HepG2 (cell line): ENCODE results near the gene MX2. TPM values are rescaled to one million over a fixed set of nuclear protein-coding genes. Genes with fewer than 3 reads are reported as not detected.

Experiments used
- ATAC-seq: fragments of 200-7000 bp; cut with Tn5 transposase; 3 replicates; pipeline ENCODE4 v1.9.1; 2020; ENCODE audit warnings: mild to moderate bottlenecking, moderate library complexity
- BruUV-seq: library from RNA; stranded (reverse); fragments of 400-500 nt; replicated peaks from 2 replicates; lab custom pipeline; 2021; lab: Mats Ljungman, UMichigan
- CTCF ChIA-PET: fragments of 300-600 bp; formaldehyde crosslinking; extraction: SDS; loops from one replicate; lab custom pipeline; 2021; ENCODE audit warnings: low total read pairs, inconsistent platforms, low intra/inter-chr PET ratio; lab: Yijun Ruan, JAX
- POLR2A ChIA-PET: fragments of 350-600 bp; sonication (Branson Sonifier 250); formaldehyde crosslinking; loops from one replicate; lab custom pipeline; 2020; ENCODE audit warnings: antibody characterized with exemption, inconsistent platforms; lab: Yijun Ruan, JAX
- DNase-seq: peaks from one replicate; pipeline ENCODE4 v3.0.0-alpha.2; 2015; ENCODE audit warnings: low spot score
- FAIRE-seq: peaks from 3 replicates; lab custom pipeline; 2011; peaks lifted over from hg19 to GRCh38; lab: Jason Lieb, UNC
- H2AFZ ChIP-seq: one replicate; pipeline ENCODE4 v1.6.1; 2011; ENCODE audit warnings: low read length, inconsistent platforms
- H3K27ac ChIP-seq: fragments of 300-600 bp; 3 replicates; pipeline ENCODE4 v1.8.0; 2011; ENCODE audit warnings: mixed run types, mild to moderate bottlenecking, mixed read lengths, low read length, inconsistent platforms; ENCODE audit not compliant: insufficient read depth; ENCODE audit errors: extremely low read length
- H3K27me3 ChIP-seq, 2 experiments: fragments of 200-600 bp in 1 of 2; 2 replicates in 1 of 2; 3 replicates in 1 of 2; pipeline versions ENCODE4 v1.6.0 to v1.8.0; 2011; ENCODE audit warnings: low read length in 2 of 2, mild to moderate bottlenecking in 2 of 2, moderate library complexity in 2 of 2, inconsistent platforms in 1 of 2; ENCODE audit not compliant: insufficient read depth in 2 of 2, control insufficient read depth in 1 of 2
- H3K36me3 ChIP-seq, 2 experiments: fragments of 200-600 bp in 1 of 2; replicated peaks in 1 of 2; 2 replicates in 1 of 2; 3 replicates in 1 of 2; pipeline versions ENCODE4 v1.5.1 to v1.8.0; 2011; ENCODE audit warnings: low read length in 2 of 2, inconsistent platforms in 1 of 2; ENCODE audit not compliant: insufficient read depth in 2 of 2, control insufficient read depth in 1 of 2
- H3K4me1 ChIP-seq: 2 replicates; pipeline ENCODE4 v1.5.1; 2012; ENCODE audit warnings: low read length, inconsistent platforms; ENCODE audit not compliant: insufficient read depth
- H3K4me2 ChIP-seq: 2 replicates; pipeline ENCODE4 v1.6.0; 2011; ENCODE audit warnings: low read depth, low read length, inconsistent platforms
- H3K4me3 ChIP-seq, 3 experiments: fragments of 200-600 bp in 1 of 3; sonication (generic), shearing (Covaris generic) in 1 of 3; replicated peaks in 1 of 3; 2 replicates each; pipeline ENCODE4 v1.5.1; 2011 to 2016; ENCODE audit warnings: low read length in 3 of 3, inconsistent platforms in 2 of 3, low read depth in 2 of 3, mild to moderate bottlenecking in 2 of 3, control low read depth in 1 of 3, mixed read lengths in 1 of 3; ENCODE audit not compliant: insufficient read depth in 1 of 3
- H3K79me2 ChIP-seq: one replicate; pipeline ENCODE4 v1.6.1; 2011; ENCODE audit warnings: low read length, inconsistent platforms; ENCODE audit not compliant: insufficient read depth
- H3K9ac ChIP-seq: 2 replicates; pipeline ENCODE4 v1.6.0; 2011; ENCODE audit warnings: mild to moderate bottlenecking, low read depth, low read length, inconsistent platforms; ENCODE audit not compliant: insufficient read depth
- H3K9me3 ChIP-seq: 2 replicates; pipeline ENCODE4 v1.5.1; 2012; ENCODE audit warnings: mild to moderate bottlenecking, low read length
- H4K20me1 ChIP-seq: 2 replicates; pipeline ENCODE4 v1.6.0; 2011; ENCODE audit warnings: inconsistent platforms, mild to moderate bottlenecking, low read length, moderate library complexity; ENCODE audit not compliant: insufficient read depth
- AKNA ChIP-seq: sonication (generic); formaldehyde crosslinking; IDR thresholded peaks from 2 replicates; pipeline ENCODE4 v1.4.0; 2020; ENCODE audit warnings: missing genetic modification reagents, borderline replicate concordance
- BRD4 ChIP-seq: sonication (generic); formaldehyde crosslinking; IDR thresholded peaks from 2 replicates; pipeline ENCODE4 v1.4.0; 2020; ENCODE audit warnings: missing genetic modification reagents
- CBX1 ChIP-seq: IDR thresholded peaks from one replicate; pipeline ENCODE4 v1.6.1; 2016; ENCODE audit warnings: antibody characterized with exemption, low read depth
- ETV6 ChIP-seq: sonication (generic); formaldehyde crosslinking; conservative IDR thresholded peaks from 2 replicates; pipeline ENCODE4 v1.4.0; 2020; ENCODE audit warnings: missing genetic modification reagents
- FIP1L1 ChIP-seq: fragments of 200-400 bp; formaldehyde crosslinking; IDR thresholded peaks from 2 replicates; pipeline ENCODE4 v1.6.1; 2018; ENCODE audit warnings: low read depth, mild to moderate bottlenecking, low read length, moderate library complexity, borderline replicate concordance; ENCODE audit not compliant: insufficient read depth
- MED13 ChIP-seq: sonication (generic); formaldehyde crosslinking; IDR thresholded peaks from 2 replicates; pipeline ENCODE4 v1.5.0; 2020; ENCODE audit warnings: missing genetic modification reagents
- MYPOP ChIP-seq: sonication (generic); formaldehyde crosslinking; IDR thresholded peaks from 2 replicates; pipeline ENCODE4 v1.8.1; 2023; ENCODE audit warnings: mild to moderate bottlenecking, moderate library complexity, missing genetic modification reagents
- NFE2 ChIP-seq: sonication (generic); formaldehyde crosslinking; IDR thresholded peaks from 2 replicates; pipeline ENCODE4 v1.4.0; 2020; ENCODE audit warnings: missing genetic modification reagents
- POLR2G ChIP-seq: fragments of 200-400 bp; formaldehyde crosslinking; IDR thresholded peaks from 2 replicates; pipeline ENCODE4 v1.6.1; 2018; ENCODE audit warnings: mild to moderate bottlenecking, low read depth, low read length, moderate library complexity
- SRY ChIP-seq: sonication (generic); formaldehyde crosslinking; IDR thresholded peaks from 2 replicates; pipeline ENCODE4 v1.8.0; 2022; ENCODE audit warnings: mild to moderate bottlenecking, missing genetic modification reagents
- THRA ChIP-seq: sonication (generic); formaldehyde crosslinking; IDR thresholded peaks from 2 replicates; pipeline ENCODE4 v1.4.0; 2020; ENCODE audit warnings: missing genetic modification reagents, borderline replicate concordance
- YY1 ChIP-seq: IDR thresholded peaks from 2 replicates; pipeline ENCODE4 v1.6.1; 2011; ENCODE audit warnings: low read length, low read depth, moderate library complexity, mild to moderate bottlenecking; ENCODE audit not compliant: insufficient read depth, insufficient replicate concordance
- ZKSCAN8 ChIP-seq: IDR thresholded peaks from 2 replicates; pipeline ENCODE4 v1.6.1; 2016; ENCODE audit warnings: borderline replicate concordance, missing genetic modification reagents, missing compliant biosample characterization
- ZNF33B ChIP-seq: sonication (generic); formaldehyde crosslinking; IDR thresholded peaks from 2 replicates; pipeline ENCODE4 v1.5.1; 2020; ENCODE audit warnings: mild to moderate bottlenecking, missing genetic modification reagents
- ZNF607 ChIP-seq: sonication (generic); formaldehyde crosslinking; IDR thresholded peaks from 2 replicates; pipeline ENCODE4 v1.5.1; 2020; ENCODE audit warnings: missing genetic modification reagents, mild to moderate bottlenecking, borderline replicate concordance
- WGBS: methylation state at CpG from one replicate; pipeline ENCODE4 v1.1.6; 2017; ENCODE audit warnings: low lambda C conversion rate; 5-methylcytosine and 5-hydroxymethylcytosine counted together
- in situ Hi-C: cut with HindIII; loops from 2 replicates; pipeline ENCODE4 v1.10.0; 2017; ENCODE audit warnings: low pct_unique_long_range_greater_than_20kb; ENCODE audit not compliant: extremely low pct_ligation_motif_present
- intact Hi-C: fragments of 100-400 bp; cut with micrococcal nuclease; formaldehyde crosslinking; loops from one replicate; pipeline ENCODE4 v1.10.0; 2022; ENCODE audit not compliant: unreplicated experiment
- polyA plus RNA-seq, 8 experiments: library from polyadenylated mRNA; depleted of rRNA in 3 of 8; stranded (reverse) in 7 of 8; unstranded in 1 of 8; fragments of >200 nt; fragmentation: Illumina TruSeq in 4 of 8; extraction: Trizol in 4 of 8; gene quantifications; 2 replicates each; pipeline versions ENCODE4 v1.2.1 to v1.2.3, GENCODE V29; 2011 to 2016; ENCODE audit warnings: low read depth in 4 of 8, missing spikeins in 1 of 8, mixed read lengths in 1 of 8; ENCODE audit not compliant: insufficient read depth in 1 of 8
- total RNA-seq, 5 experiments: library from RNA; depleted of rRNA; stranded (reverse); fragments of >200 nt; fragmentation: Illumina TruSeq; extraction: Trizol; gene quantifications; 2 replicates each; pipeline ENCODE4 v1.2.3, GENCODE V29; 2016; ENCODE audit warnings: low read depth in 1 of 5
- TF ChIP-seq, protein P1 (sequence below): sonication (generic); formaldehyde crosslinking; IDR thresholded peaks from 2 replicates; pipeline ENCODE4 v1.8.0; 2022; ENCODE audit warnings: missing genetic modification reagents, mild to moderate bottlenecking, inconsistent platforms, borderline replicate concordance
- TF ChIP-seq, protein P2 (sequence below): sonication (generic); formaldehyde crosslinking; IDR thresholded peaks from 2 replicates; pipeline ENCODE4 v1.8.1; 2023; ENCODE audit warnings: mild to moderate bottlenecking, missing genetic modification reagents, borderline replicate concordance

MX2 gene
- total and polyA plus RNA-seq, 2 of the 13 experiments (the other 11 are each of a cell fraction or from before 2014, with no cell fraction given): 24.0 to 35.7 TPM

- no peaks in the 10 kb centered on the region for H3K27me3 ChIP-seq
- no peak overlapping the region for H3K9ac ChIP-seq
- intact Hi-C loops: no loop called here
- CTCF ChIA-PET: no interaction called here
- no peak overlapping the region for H3K4me3 ChIP-seq
- 85% methylated on average over 2 of the region's 5 CpGs for WGBS
- TF ChIP-seq ZNF33B (CRISPR knock-in tag) (no peak), FIP1L1 (no peak), MYPOP (CRISPR knock-in tag) (no peak), THRA (no peak), AKNA (CRISPR knock-in tag) (no peak), POLR2G (no peak), NFE2 (CRISPR knock-in tag) (no peak), CBX1 (no peak), YY1 (no peak), BRD4 (CRISPR knock-in tag) (no peak), SRY (no peak), ZNF607 (CRISPR knock-in tag) (no peak), MED13 (CRISPR knock-in tag) (no peak), ZKSCAN8 (no peak), ETV6 (CRISPR knock-in tag) (no peak)
- TF ChIP-seq, protein P1, sequence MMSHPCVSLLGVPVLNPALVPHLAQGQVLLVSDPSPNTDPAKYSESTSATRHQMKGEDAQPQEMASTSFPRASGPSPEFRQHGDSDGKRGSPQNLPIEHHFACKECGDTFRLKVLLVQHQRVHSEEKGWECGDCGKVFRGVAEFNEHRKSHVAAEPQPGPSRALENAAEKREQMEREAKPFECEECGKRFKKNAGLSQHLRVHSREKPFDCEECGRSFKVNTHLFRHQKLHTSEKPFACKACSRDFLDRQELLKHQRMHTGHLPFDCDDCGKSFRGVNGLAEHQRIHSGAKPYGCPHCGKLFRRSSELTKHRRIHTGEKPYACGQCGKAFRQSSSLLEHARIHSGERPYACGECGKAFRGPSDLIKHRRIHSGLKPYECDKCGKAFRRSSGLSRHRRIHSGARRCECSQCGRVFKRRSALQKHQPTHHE (CRISPR knock-in tag): no peak
- TF ChIP-seq, protein P2, sequence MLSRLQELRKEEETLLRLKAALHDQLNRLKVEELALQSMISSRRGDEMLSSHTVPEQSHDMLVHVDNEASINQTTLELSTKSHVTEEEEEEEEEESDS (CRISPR knock-in tag): no peak
- TF ChIP-seq, all 625 proteins: peak for 0
- no peaks in the 10 kb centered on the region for H3K79me2 ChIP-seq
- POLR2A ChIA-PET: no interaction called here
- no peak overlapping the region for H3K27ac ChIP-seq
- H3K36me3 ChIP-seq: no peaks in the 10 kb centered on the region
- no peak overlapping the region for H3K4me2 ChIP-seq
- BruUV-seq: no TSS peak
- H3K9me3 ChIP-seq: no peaks in the 10 kb centered on the region
- ATAC-seq (no peak), DNase-seq (no peak), FAIRE-seq (no peak)
- H2AFZ ChIP-seq: no peak overlapping the region
- no peaks in the 10 kb centered on the region for H3K4me1 ChIP-seq
- no peaks in the 10 kb centered on the region for H4K20me1 ChIP-seq
- in situ Hi-C loops: no loop called here
These were observed 87.8 kb downstream of the MX2 start for GRCh38 chr21:41449613-41450012.
